HG02678 (cell line): ENCODE data around the gene TMED6.
"Not testable (repeated sequence)": the region's sequence is repeated elsewhere in the genome, so short reads cannot be mapped to it uniquely, and the experiment has no call there.

Source experiments
- ATAC-seq: cut with Tn5 transposase; IDR thresholded peaks from one replicate; pipeline ENCODE4 v1.9.1; 2021; ENCODE audit warnings: mild to moderate bottlenecking, moderate library complexity; ENCODE audit not compliant: unreplicated experiment

The TMED6 gene

GRCh38 chr16:69363281-69363717, 11.7 kb upstream of the TMED6 start:
- ATAC-seq, result no peak

- ATAC-seq, result not testable (repeated sequence)
These were observed 8.5 kb upstream of the TMED6 start for GRCh38 chr16:69360070-69360469.

GRCh38 chr16:69350536-69351133, 951 bp downstream of the TMED6 start:
- ATAC-seq, result no peak

GRCh38 chr16:69349536-69349935, 2.0 kb downstream of the TMED6 start:
- no peak for ATAC-seq

- no peak for ATAC-seq
These were observed 3.4 kb downstream of the TMED6 start for GRCh38 chr16:69348222-69348621.

GRCh38 chr16:69346683-69347082, 4.9 kb downstream of the TMED6 start:
- no peak for ATAC-seq

GRCh38 chr16:69345923-69346322, 5.7 kb downstream of the TMED6 start:
- ATAC-seq, result no peak

GRCh38 chr16:69344171-69344570, 7.4 kb downstream of the TMED6 start:
- ATAC-seq, result no peak

GRCh38 chr16:69340095-69340644, 11.4 kb downstream of the TMED6 start:
- no peak for ATAC-seq

- ATAC-seq, result peak; percentile 95
These were observed 12.1 kb downstream of the TMED6 start, which contains the start of the genes COG8 and NIP7 for GRCh38 chr16:69339289-69340094. Gene COG8 (minus strand): TSS chr16:69339564. CDS start chr16:69339552, 12 bp downstream. Gene NIP7 (plus strand): TSS chr16:69339772. CDS start chr16:69339830, 58 bp downstream.

- no peak for ATAC-seq
These were observed 12.9 kb downstream of the TMED6 start for GRCh38 chr16:69338557-69339288.

GRCh38 chr16:69334696-69335095, 16.9 kb downstream of the TMED6 start:
- no peak for ATAC-seq

GRCh38 chr16:69330286-69331109, 21.1 kb downstream of the TMED6 start, which contains the start of gene PDF:
Gene PDF (minus strand): TSS chr16:69330588. CDS start chr16:69330570, 18 bp downstream.
- peak; percentile 92 for ATAC-seq

GRCh38 chr16:69329369-69330285, 22.0 kb downstream of the TMED6 start:
- ATAC-seq, result peak; percentile 40

- no peak for ATAC-seq
These were observed 22.7 kb downstream of the TMED6 start for GRCh38 chr16:69328854-69329316.

- no peak for ATAC-seq
These were observed 23.8 kb downstream of the TMED6 start for GRCh38 chr16:69327585-69328310.

GRCh38 chr16:69326172-69326873, 25.3 kb downstream of the TMED6 start:
- no peak for ATAC-seq

- ATAC-seq, result no peak
These were observed 25.8 kb downstream of the TMED6 start for GRCh38 chr16:69325784-69326171.
